ENCODE results near the gene LBHD1. TPM values are rescaled to one million over a fixed set of nuclear protein-coding genes. Genes with fewer than 3 reads are reported as not detected.

Gene LBHD1
- total and polyA plus RNA-seq, 2 of the 13 experiments (the other 11 are each of a cell fraction or from before 2014, with no cell fraction given) = 3.2 to 3.7 TPM

- no peak for TF ChIP-seq PRDM4 (CRISPR knock-in tag; IDR thresholded peaks at IDR 0.05; ENCODE audit: borderline replicate concordance)
- no peak for TF ChIP-seq CCAR2 (optimal IDR thresholded peaks at IDR 0.05; ENCODE audit: low read depth, low read length)
- no peak for TF ChIP-seq HNF1A (IDR thresholded peaks at IDR 0.05; ENCODE audit: low read depth)
- TF ChIP-seq HNF1A (CRISPR knock-in tag; IDR thresholded peaks at IDR 0.05; ENCODE audit: borderline replicate concordance) = no peak
Measured at GRCh38 chr11:62613291-62613778, 58.7 kb downstream of the LBHD1 start (continued).

Small RNAs within 50 kb of the gene (small RNA-seq; reads per million reads assigned to genes)
- 0 reads per million in 3 experiments for gene SNORA57 (ENCODE audit: insufficient read depth in 2 of 3, insufficient read length in 3 of 3, low read depth in 2 of 3, low replicate concordance in 1 of 3)

Other genes starting within 250 kb of the LBHD1 start
- gene AHNAK, start 125.5 kb downstream of the LBHD1 start, total RNA-seq (2016; rRNA removed; fragmentation: Illumina TruSeq; extraction: Trizol) = 25.0 and 40.6 TPM in 2 replicates
- 22.8 and 23.4 TPM in 2 replicates for gene AHNAK, start 125.5 kb downstream of the LBHD1 start, polyA plus RNA-seq (2011; rRNA removed)
- gene EEF1G, start 98.4 kb downstream of the LBHD1 start, total RNA-seq (2016; rRNA removed; fragmentation: Illumina TruSeq; extraction: Trizol) = 1,787 and 2,092 TPM in 2 replicates
- 1,819 and 2,144 TPM in 2 replicates for gene EEF1G, start 98.4 kb downstream of the LBHD1 start, polyA plus RNA-seq (2011; rRNA removed)
- 8.5 and 9.7 TPM in 2 replicates for gene TUT1, start 80.7 kb downstream of the LBHD1 start, total RNA-seq (2016; rRNA removed; fragmentation: Illumina TruSeq; extraction: Trizol)
- gene TUT1, start 80.7 kb downstream of the LBHD1 start, polyA plus RNA-seq (2011; rRNA removed) = 14.3 and 17.5 TPM in 2 replicates
- 58.1 and 70.0 TPM in 2 replicates for gene MTA2, start 70.4 kb downstream of the LBHD1 start, total RNA-seq (2016; rRNA removed; fragmentation: Illumina TruSeq; extraction: Trizol)
- 14.0 and 16.8 TPM in 2 replicates for gene MTA2, start 70.4 kb downstream of the LBHD1 start, polyA plus RNA-seq (2011; rRNA removed)
- 4.6 and 10.6 TPM in 2 replicates for gene EML3, start 59.5 kb downstream of the LBHD1 start, total RNA-seq (2016; rRNA removed; fragmentation: Illumina TruSeq; extraction: Trizol)
- 12.3 and 16.6 TPM in 2 replicates for gene EML3, start 59.5 kb downstream of the LBHD1 start, polyA plus RNA-seq (2011; rRNA removed)
- gene ROM1, start 59.0 kb downstream of the LBHD1 start, total RNA-seq (2016; rRNA removed; fragmentation: Illumina TruSeq; extraction: Trizol) = 1.8 and 2.4 TPM in 2 replicates
- gene ROM1, start 59.0 kb downstream of the LBHD1 start, polyA plus RNA-seq (2011; rRNA removed) = 1.2 and 1.6 TPM in 2 replicates
- gene B3GAT3, start 50.3 kb downstream of the LBHD1 start, total RNA-seq (2016; rRNA removed; fragmentation: Illumina TruSeq; extraction: Trizol) = 8.4 and 21.3 TPM in 2 replicates
- 26.1 and 40.4 TPM in 2 replicates for gene B3GAT3, start 50.3 kb downstream of the LBHD1 start, polyA plus RNA-seq (2011; rRNA removed)
- 50.8 and 99.5 TPM in 2 replicates for gene GANAB, start 25.7 kb downstream of the LBHD1 start, total RNA-seq (2016; rRNA removed; fragmentation: Illumina TruSeq; extraction: Trizol)
- 234 and 251 TPM in 2 replicates for gene GANAB, start 25.7 kb downstream of the LBHD1 start, polyA plus RNA-seq (2011; rRNA removed)
- 11.3 and 13.2 TPM in 2 replicates for gene INTS5, start 19.0 kb downstream of the LBHD1 start, total RNA-seq (2016; rRNA removed; fragmentation: Illumina TruSeq; extraction: Trizol)
- 5.7 and 7.8 TPM in 2 replicates for gene INTS5, start 19.0 kb downstream of the LBHD1 start, polyA plus RNA-seq (2011; rRNA removed)
- 91.8 and 109 TPM in 2 replicates for gene C11orf98, start 7.1 kb downstream of the LBHD1 start, total RNA-seq (2016; rRNA removed; fragmentation: Illumina TruSeq; extraction: Trizol)
- gene C11orf98, start 7.1 kb downstream of the LBHD1 start, polyA plus RNA-seq (2011; rRNA removed) = 30.4 and 40.9 TPM in 2 replicates
- gene CSKMT, start 7.0 kb downstream of the LBHD1 start, total RNA-seq (2016; rRNA removed; fragmentation: Illumina TruSeq; extraction: Trizol) = 9.9 and 31.8 TPM in 2 replicates
- 7.6 and 9.8 TPM in 2 replicates for gene CSKMT, start 7.0 kb downstream of the LBHD1 start, polyA plus RNA-seq (2011; rRNA removed)
- gene UQCC3, start 594 bp downstream of the LBHD1 start, total RNA-seq (2016; rRNA removed; fragmentation: Illumina TruSeq; extraction: Trizol) = 12.1 and 16.0 TPM in 2 replicates
- gene UQCC3, start 594 bp downstream of the LBHD1 start, polyA plus RNA-seq (2011; rRNA removed) = 7.7 and 8.4 TPM in 2 replicates
- 52.4 and 58.9 TPM in 2 replicates for gene UBXN1, start 6.8 kb upstream of the LBHD1 start, total RNA-seq (2016; rRNA removed; fragmentation: Illumina TruSeq; extraction: Trizol)
- 47.1 and 47.5 TPM in 2 replicates for gene UBXN1, start 6.8 kb upstream of the LBHD1 start, polyA plus RNA-seq (2011; rRNA removed)
- gene LRRN4CL, start 17.3 kb upstream of the LBHD1 start, total RNA-seq (2016; rRNA removed; fragmentation: Illumina TruSeq; extraction: Trizol) = 0.11 TPM in 1 of 2 replicates, not detected in the other
- 0.04 TPM in 1 of 2 replicates, not detected in the other for gene LRRN4CL, start 17.3 kb upstream of the LBHD1 start, polyA plus RNA-seq (2011; rRNA removed)
- 10.2 and 21.1 TPM in 2 replicates for gene BSCL2, start 35.2 kb upstream of the LBHD1 start, total RNA-seq (2016; rRNA removed; fragmentation: Illumina TruSeq; extraction: Trizol)
- gene BSCL2, start 35.2 kb upstream of the LBHD1 start, polyA plus RNA-seq (2011; rRNA removed) = 19.5 and 22.6 TPM in 2 replicates
- not detected in 2 replicates for gene GNG3, start 35.4 kb upstream of the LBHD1 start, total RNA-seq (2016; rRNA removed; fragmentation: Illumina TruSeq; extraction: Trizol)
- gene GNG3, start 35.4 kb upstream of the LBHD1 start, polyA plus RNA-seq (2011; rRNA removed) = not detected in 2 replicates
- gene HNRNPUL2, start 55.2 kb upstream of the LBHD1 start, total RNA-seq (2016; rRNA removed; fragmentation: Illumina TruSeq; extraction: Trizol) = 8.4 and 9.6 TPM in 2 replicates
- 9.6 TPM in 2 replicates for gene HNRNPUL2, start 55.2 kb upstream of the LBHD1 start, polyA plus RNA-seq (2011; rRNA removed)
- gene TTC9C, start 56.2 kb upstream of the LBHD1 start, total RNA-seq (2016; rRNA removed; fragmentation: Illumina TruSeq; extraction: Trizol) = 36.4 and 42.5 TPM in 2 replicates
- 28.0 and 29.1 TPM in 2 replicates for gene TTC9C, start 56.2 kb upstream of the LBHD1 start, polyA plus RNA-seq (2011; rRNA removed)
- gene ZBTB3, start 81.9 kb upstream of the LBHD1 start, total RNA-seq (2016; rRNA removed; fragmentation: Illumina TruSeq; extraction: Trizol) = 4.0 and 5.2 TPM in 2 replicates
- 3.1 and 3.4 TPM in 2 replicates for gene ZBTB3, start 81.9 kb upstream of the LBHD1 start, polyA plus RNA-seq (2011; rRNA removed)
- 97.6 and 116 TPM in 2 replicates for gene POLR2G, start 89.3 kb upstream of the LBHD1 start, total RNA-seq (2016; rRNA removed; fragmentation: Illumina TruSeq; extraction: Trizol)
- 85.9 and 97.1 TPM in 2 replicates for gene POLR2G, start 89.3 kb upstream of the LBHD1 start, polyA plus RNA-seq (2011; rRNA removed)
- 13.4 and 19.4 TPM in 2 replicates for gene TAF6L, start 99.1 kb upstream of the LBHD1 start, total RNA-seq (2016; rRNA removed; fragmentation: Illumina TruSeq; extraction: Trizol)
- 12.6 and 15.3 TPM in 2 replicates for gene TAF6L, start 99.1 kb upstream of the LBHD1 start, polyA plus RNA-seq (2011; rRNA removed)
- 11.4 and 24.8 TPM in 2 replicates for gene TMEM179B, start 115.1 kb upstream of the LBHD1 start, total RNA-seq (2016; rRNA removed; fragmentation: Illumina TruSeq; extraction: Trizol)
- gene TMEM179B, start 115.1 kb upstream of the LBHD1 start, polyA plus RNA-seq (2011; rRNA removed) = 25.7 and 31.5 TPM in 2 replicates
- gene TMEM223, start 119.7 kb upstream of the LBHD1 start, total RNA-seq (2016; rRNA removed; fragmentation: Illumina TruSeq; extraction: Trizol) = 18.0 and 24.9 TPM in 2 replicates
- 19.5 TPM in 2 replicates for gene TMEM223, start 119.7 kb upstream of the LBHD1 start, polyA plus RNA-seq (2011; rRNA removed)
- 26.2 and 30.9 TPM in 2 replicates for gene NXF1, start 133.2 kb upstream of the LBHD1 start, total RNA-seq (2016; rRNA removed; fragmentation: Illumina TruSeq; extraction: Trizol)
- gene NXF1, start 133.2 kb upstream of the LBHD1 start, polyA plus RNA-seq (2011; rRNA removed) = 30.4 and 39.7 TPM in 2 replicates
- 26.9 and 29.2 TPM in 2 replicates for gene STX5, start 159.8 kb upstream of the LBHD1 start, total RNA-seq (2016; rRNA removed; fragmentation: Illumina TruSeq; extraction: Trizol)
- 30.0 and 36.6 TPM in 2 replicates for gene STX5, start 159.8 kb upstream of the LBHD1 start, polyA plus RNA-seq (2011; rRNA removed)
- not detected in 2 replicates for gene TEX54, start 160.6 kb upstream of the LBHD1 start, total RNA-seq (2016; rRNA removed; fragmentation: Illumina TruSeq; extraction: Trizol)
- not detected in 2 replicates for gene TEX54, start 160.6 kb upstream of the LBHD1 start, polyA plus RNA-seq (2011; rRNA removed)
- 68.4 and 83.3 TPM in 2 replicates for gene WDR74, start 167.3 kb upstream of the LBHD1 start, total RNA-seq (2016; rRNA removed; fragmentation: Illumina TruSeq; extraction: Trizol)
- 77.0 and 84.6 TPM in 2 replicates for gene WDR74, start 167.3 kb upstream of the LBHD1 start, polyA plus RNA-seq (2011; rRNA removed)
- gene SLC3A2, start 208.6 kb upstream of the LBHD1 start, total RNA-seq (2016; rRNA removed; fragmentation: Illumina TruSeq; extraction: Trizol) = 94.8 and 213 TPM in 2 replicates
- 225 and 226 TPM in 2 replicates for gene SLC3A2, start 208.6 kb upstream of the LBHD1 start, polyA plus RNA-seq (2011; rRNA removed)
- gene CHRM1, start 249.1 kb upstream of the LBHD1 start, total RNA-seq (2016; rRNA removed; fragmentation: Illumina TruSeq; extraction: Trizol) = not detected in 2 replicates
- not detected in 2 replicates for gene CHRM1, start 249.1 kb upstream of the LBHD1 start, polyA plus RNA-seq (2011; rRNA removed)

Measured in HepG2 (cell line).